ENCODE measurements around the gene PES1. TPM values are rescaled to one million over a fixed set of nuclear protein-coding genes. Genes with fewer than 3 reads are reported as not detected.

PES1 gene
- total and polyA plus RNA-seq, 2 of the 13 experiments (the other 11 are each of a cell fraction or from before 2014, with no cell fraction given) = 65.1 to 94.7 TPM

DNA sequence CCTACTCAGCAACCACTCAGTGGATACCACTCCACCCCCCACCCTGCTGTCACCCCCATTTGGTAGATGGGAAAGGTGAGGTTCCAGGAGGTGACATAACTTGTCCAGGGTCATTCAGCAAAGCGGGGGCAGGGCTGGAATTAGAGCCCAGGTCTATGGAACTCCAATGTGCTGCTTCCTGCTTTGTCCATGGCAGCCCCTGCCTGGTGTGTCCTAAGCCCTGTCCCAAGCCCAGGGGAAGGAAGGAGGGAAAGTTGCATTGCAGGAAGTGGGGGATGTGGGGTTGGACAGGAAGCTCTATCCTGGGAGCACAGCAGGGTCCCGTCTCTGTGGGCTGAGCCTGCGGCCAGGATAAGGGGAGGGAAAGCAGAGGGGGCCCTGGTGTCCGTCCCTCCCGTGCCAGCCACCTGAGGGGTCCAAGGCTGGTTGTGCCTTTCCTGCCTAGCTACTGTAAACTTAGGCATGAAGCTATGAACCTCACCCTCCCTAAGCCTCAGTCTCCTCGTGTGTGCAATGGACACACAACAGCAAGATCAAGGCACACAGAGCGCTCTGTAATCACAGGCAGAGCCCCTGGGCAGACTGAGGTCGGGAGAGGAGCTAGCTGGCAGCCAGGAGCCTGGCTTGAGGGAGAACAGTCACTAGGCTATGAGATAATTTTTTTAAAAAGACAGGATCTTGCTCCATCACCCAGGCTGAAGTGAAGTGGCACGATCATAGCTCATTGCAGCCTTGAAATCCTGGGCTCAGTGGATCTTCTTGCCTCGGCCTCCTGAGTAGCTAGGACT lies 30.1 kb downstream of the PES1 start:
- H3K27ac ChIP-seq (ENCODE audit: extremely low read length, insufficient read depth, low read length) = no peak overlapping the region
- in situ Hi-C loops (cut with HindIII; ENCODE audit: extremely low pct_ligation_motif_present, low pct_unique_long_range_greater_than_20kb) (no loop called here), intact Hi-C loops (cut with micrococcal nuclease; ENCODE audit: unreplicated experiment) (no loop called here)
- H3K9me3 ChIP-seq (ENCODE audit: low read length) = no peaks in the 10 kb centered on the region
- peaks cover 50% of the 10 kb centered on the region for H3K4me1 ChIP-seq (ENCODE audit: insufficient read depth, low read length)
- DNase-seq (ENCODE audit: low spot score) = no peak
- no peak overlapping the region for H3K4me3 ChIP-seq (replicated peaks in 1 of 3; ENCODE audit: insufficient read depth in 1 of 3, low read depth in 2 of 3, low read length in 3 of 3)
- H3K4me2 ChIP-seq (ENCODE audit: low read depth, low read length) = no peak overlapping the region
- no peak overlapping the region for H3K9ac ChIP-seq (ENCODE audit: insufficient read depth, low read depth, low read length)
- no peaks in the 10 kb centered on the region for H3K79me2 ChIP-seq (ENCODE audit: insufficient read depth, low read length)
- no TSS peak for BruUV-seq (replicated peaks)
- no peak for FAIRE-seq
- no peaks in the 10 kb centered on the region for H4K20me1 ChIP-seq (ENCODE audit: insufficient read depth, low read length)
- no peak for TF ChIP-seq CENPX (CRISPR knock-in tag; IDR thresholded peaks at IDR 0.05)
- no peak for TF ChIP-seq ZSCAN9 (CRISPR knock-in tag; IDR thresholded peaks at IDR 0.05; ENCODE audit: borderline replicate concordance)
- 0 out of 2 replicates have a peak, but pooled peaks have one; percentile 19 for TF ChIP-seq HNF1B (CRISPR knock-in tag; IDR thresholded peaks at IDR 0.05)
- TF ChIP-seq, protein P1, sequence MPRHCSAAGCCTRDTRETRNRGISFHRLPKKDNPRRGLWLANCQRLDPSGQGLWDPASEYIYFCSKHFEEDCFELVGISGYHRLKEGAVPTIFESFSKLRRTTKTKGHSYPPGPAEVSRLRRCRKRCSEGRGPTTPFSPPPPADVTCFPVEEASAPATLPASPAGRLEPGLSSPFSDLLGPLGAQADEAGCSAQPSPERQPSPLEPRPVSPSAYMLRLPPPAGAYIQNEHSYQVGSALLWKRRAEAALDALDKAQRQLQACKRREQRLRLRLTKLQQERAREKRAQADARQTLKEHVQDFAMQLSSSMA (CRISPR knock-in tag; IDR thresholded peaks at IDR 0.05) = no peak
- no peak for TF ChIP-seq ZNF230 (CRISPR knock-in tag; IDR thresholded peaks at IDR 0.05)
- TF ChIP-seq SP2 (CRISPR knock-in tag; IDR thresholded peaks at IDR 0.05) = no peak
- peak; percentile 52; the same call in 1 of the 2 replicates for TF ChIP-seq ZMYM3 (CRISPR knock-in tag; IDR thresholded peaks at IDR 0.05)
- 0 out of 2 replicates have a peak, but pooled peaks have one; percentile 49 for TF ChIP-seq ZNF281 (CRISPR knock-in tag; IDR thresholded peaks at IDR 0.05; ENCODE audit: borderline replicate concordance)
- TF ChIP-seq ZNF629 (CRISPR knock-in tag; conservative IDR thresholded peaks at IDR 0.05) = peak; percentile 78
- H3K27me3 ChIP-seq (ENCODE audit: control insufficient read depth in 1 of 2, insufficient read depth in 2 of 2, low read length in 2 of 2) = no peaks in the 10 kb centered on the region
- no peak overlapping the region for H2AFZ ChIP-seq (ENCODE audit: low read length)
- H3K36me3 ChIP-seq (replicated peaks in 1 of 2; ENCODE audit: control insufficient read depth in 1 of 2, insufficient read depth in 2 of 2, low read length in 2 of 2) = no peaks in the 10 kb centered on the region
- no peak for ATAC-seq
- ChIA-PET CTCF (ENCODE audit: low intra/inter-chr PET ratio, low total read pairs) (no interaction called here), POLR2A (no interaction called here)
- WGBS (ENCODE audit: low lambda C conversion rate) = 75% methylated on average over 5 of the region's 10 CpGs

Data from HepG2 (cell line).